HepG2 (cell line): Measurements from ENCODE around the gene TSC22D3. TPM values are rescaled to one million over a fixed set of nuclear protein-coding genes. Genes with fewer than 3 reads are reported as not detected.

Source experiments
- POGZ ChIP-seq: sonication (generic); formaldehyde crosslinking; IDR thresholded peaks from 2 replicates; pipeline ENCODE4 v1.4.0; 2020; ENCODE audit warnings: mild to moderate bottlenecking, missing genetic modification reagents
- RBFOX2 ChIP-seq: fragments of 200-400 bp; formaldehyde crosslinking; IDR thresholded peaks from 2 replicates; pipeline ENCODE4 v1.6.1; 2017; ENCODE audit warnings: low read depth, mild to moderate bottlenecking, low read length
- ZFP36L1 ChIP-seq: sonication (generic); formaldehyde crosslinking; IDR thresholded peaks from 2 replicates; pipeline ENCODE4 v1.8.0; 2022; ENCODE audit warnings: mild to moderate bottlenecking, missing genetic modification reagents, moderate library complexity
- ZNF777 ChIP-seq: sonication (generic); formaldehyde crosslinking; IDR thresholded peaks from 2 replicates; pipeline ENCODE4 v1.4.0; 2020; ENCODE audit warnings: missing genetic modification reagents
- ZNF780A ChIP-seq: sonication (generic); formaldehyde crosslinking; IDR thresholded peaks from 2 replicates; pipeline ENCODE4 v1.8.0; 2022; ENCODE audit warnings: mild to moderate bottlenecking, missing genetic modification reagents, moderate library complexity
- polyA plus RNA-seq, 8 experiments: library from polyadenylated mRNA; depleted of rRNA in 3 of 8; stranded (reverse) in 7 of 8; unstranded in 1 of 8; fragments of >200 nt; fragmentation: Illumina TruSeq in 4 of 8; extraction: Trizol in 4 of 8; gene quantifications; 2 replicates each; pipeline versions ENCODE4 v1.2.1 to v1.2.3, GENCODE V29; 2011 to 2016; ENCODE audit warnings: low read depth in 4 of 8, missing spikeins in 1 of 8, mixed read lengths in 1 of 8; ENCODE audit not compliant: insufficient read depth in 1 of 8
- total RNA-seq, 5 experiments: library from RNA; depleted of rRNA; stranded (reverse); fragments of >200 nt; fragmentation: Illumina TruSeq; extraction: Trizol; gene quantifications; 2 replicates each; pipeline ENCODE4 v1.2.3, GENCODE V29; 2016; ENCODE audit warnings: low read depth in 1 of 5
- TF ChIP-seq, protein P1 (sequence below): sonication (generic); formaldehyde crosslinking; conservative IDR thresholded peaks from 2 replicates; pipeline ENCODE4 v1.4.0; 2020; ENCODE audit warnings: mild to moderate bottlenecking, missing genetic modification reagents, moderate library complexity

TSC22D3 gene
- total and polyA plus RNA-seq, 2 of the 13 experiments (the other 11 are each of a cell fraction or from before 2014, with no cell fraction given), result 0.82 to 1.5 TPM

DNA sequence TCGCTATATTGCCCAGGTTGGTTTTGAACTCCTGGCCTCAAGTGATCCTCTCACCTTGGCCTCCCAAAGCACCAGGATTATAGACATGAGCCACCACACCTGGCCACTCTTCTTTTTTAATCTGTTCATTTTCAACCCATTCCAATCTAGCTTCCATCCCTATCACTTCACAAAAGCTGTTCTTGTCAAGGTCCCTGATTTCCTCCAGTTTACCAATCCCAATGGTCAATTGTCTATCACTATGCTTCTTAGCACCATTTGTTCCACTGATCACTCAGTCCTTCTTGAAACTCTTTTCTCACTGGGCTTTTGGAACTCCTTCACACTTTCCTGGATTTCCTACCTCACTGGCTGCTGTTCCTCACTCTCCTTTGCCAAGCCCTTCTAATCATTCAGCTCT is 108.7 kb downstream of the TSC22D3 start (continued):
- TF ChIP-seq, protein P1, sequence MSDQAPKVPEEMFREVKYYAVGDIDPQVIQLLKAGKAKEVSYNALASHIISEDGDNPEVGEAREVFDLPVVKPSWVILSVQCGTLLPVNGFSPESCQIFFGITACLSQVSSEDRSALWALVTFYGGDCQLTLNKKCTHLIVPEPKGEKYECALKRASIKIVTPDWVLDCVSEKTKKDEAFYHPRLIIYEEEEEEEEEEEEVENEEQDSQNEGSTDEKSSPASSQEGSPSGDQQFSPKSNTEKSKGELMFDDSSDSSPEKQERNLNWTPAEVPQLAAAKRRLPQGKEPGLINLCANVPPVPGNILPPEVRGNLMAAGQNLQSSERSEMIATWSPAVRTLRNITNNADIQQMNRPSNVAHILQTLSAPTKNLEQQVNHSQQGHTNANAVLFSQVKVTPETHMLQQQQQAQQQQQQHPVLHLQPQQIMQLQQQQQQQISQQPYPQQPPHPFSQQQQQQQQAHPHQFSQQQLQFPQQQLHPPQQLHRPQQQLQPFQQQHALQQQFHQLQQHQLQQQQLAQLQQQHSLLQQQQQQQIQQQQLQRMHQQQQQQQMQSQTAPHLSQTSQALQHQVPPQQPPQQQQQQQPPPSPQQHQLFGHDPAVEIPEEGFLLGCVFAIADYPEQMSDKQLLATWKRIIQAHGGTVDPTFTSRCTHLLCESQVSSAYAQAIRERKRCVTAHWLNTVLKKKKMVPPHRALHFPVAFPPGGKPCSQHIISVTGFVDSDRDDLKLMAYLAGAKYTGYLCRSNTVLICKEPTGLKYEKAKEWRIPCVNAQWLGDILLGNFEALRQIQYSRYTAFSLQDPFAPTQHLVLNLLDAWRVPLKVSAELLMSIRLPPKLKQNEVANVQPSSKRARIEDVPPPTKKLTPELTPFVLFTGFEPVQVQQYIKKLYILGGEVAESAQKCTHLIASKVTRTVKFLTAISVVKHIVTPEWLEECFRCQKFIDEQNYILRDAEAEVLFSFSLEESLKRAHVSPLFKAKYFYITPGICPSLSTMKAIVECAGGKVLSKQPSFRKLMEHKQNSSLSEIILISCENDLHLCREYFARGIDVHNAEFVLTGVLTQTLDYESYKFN (CRISPR knock-in tag), result no peak
- TF ChIP-seq ZNF780A (no peak), POGZ (CRISPR knock-in tag) (no peak), ZNF777 (CRISPR knock-in tag) (no peak), ZFP36L1 (CRISPR knock-in tag) (no peak), RBFOX2 (no peak)

Other genes with a start within 250 kb of the TSC22D3 start
- gene PRPS1, start 147.3 kb downstream of the TSC22D3 start, total RNA-seq (2016; rRNA removed; fragmentation: Illumina TruSeq; extraction: Trizol), result 54.4 and 80.5 TPM in 2 replicates
- gene PRPS1, start 147.3 kb downstream of the TSC22D3 start, polyA plus RNA-seq (2011; rRNA removed), result 26.0 and 33.7 TPM in 2 replicates
- not detected in 2 replicates for gene NCBP2L, start 1.9 kb upstream of the TSC22D3 start, total RNA-seq (2016; rRNA removed; fragmentation: Illumina TruSeq; extraction: Trizol)
- not detected in 2 replicates for gene NCBP2L, start 1.9 kb upstream of the TSC22D3 start, polyA plus RNA-seq (2011; rRNA removed)
- 0.09 TPM in 1 of 2 replicates, not detected in the other for gene MID2, start 50.1 kb upstream of the TSC22D3 start, total RNA-seq (2016; rRNA removed; fragmentation: Illumina TruSeq; extraction: Trizol)
- 0.05 TPM in 1 of 2 replicates, not detected in the other for gene MID2, start 50.1 kb upstream of the TSC22D3 start, polyA plus RNA-seq (2011; rRNA removed)
- gene TEX13B, start 206.6 kb upstream of the TSC22D3 start, total RNA-seq (2016; rRNA removed; fragmentation: Illumina TruSeq; extraction: Trizol), result not detected in 2 replicates
- gene TEX13B, start 206.6 kb upstream of the TSC22D3 start, polyA plus RNA-seq (2011; rRNA removed), result not detected in 2 replicates